CD14-positive monocyte (primary cell): ENCODE results near the gene EEPD1. TPM values are rescaled to one million over a fixed set of nuclear protein-coding genes. Genes with fewer than 3 reads are reported as not detected.

Source experiments
- DNase-seq, 3 donors: peaks; one replicate each; pipeline ENCODE4 v3.0.0-alpha.2; 2011 to 2022
- H2AFZ ChIP-seq: 2 replicates; pipeline ENCODE4 v1.6.0; 2012; ENCODE audit warnings: mild to moderate bottlenecking, low read depth, low read length, inconsistent platforms; ENCODE audit not compliant: insufficient read depth, poor library complexity, severe bottlenecking
- H3K27ac ChIP-seq, 2 donors: 1 replicate in 1 of 2; 2 replicates in 1 of 2; pipeline ENCODE4 v1.5.1; 2012 to 2013; ENCODE audit warnings: low read length in 2 of 2, control low read depth in 1 of 2, inconsistent platforms in 1 of 2, low read depth in 1 of 2, mild to moderate bottlenecking in 1 of 2
- H3K27me3 ChIP-seq, 2 donors: one replicate each; pipeline versions ENCODE4 v1.6.0 to v1.6.1; 2011 to 2013; ENCODE audit warnings: low read length in 2 of 2; ENCODE audit not compliant: control insufficient read depth in 2 of 2, insufficient read depth in 2 of 2
- H3K36me3 ChIP-seq, 2 donors: replicated peaks in 1 of 2; 1 replicate in 1 of 2; 2 replicates in 1 of 2; pipeline versions ENCODE4 v1.5.1 to v1.6.1; 2012 to 2013; ENCODE audit warnings: low read length in 2 of 2, control low read depth in 1 of 2, inconsistent platforms in 1 of 2, mild to moderate bottlenecking in 1 of 2; ENCODE audit not compliant: insufficient read depth in 2 of 2, control insufficient read depth in 1 of 2
- H3K4me1 ChIP-seq, 2 donors: 1 replicate in 1 of 2; 2 replicates in 1 of 2; pipeline versions ENCODE4 v1.5.1 to v1.6.1; 2012 to 2013; ENCODE audit warnings: low read length in 2 of 2, control low read depth in 1 of 2, inconsistent platforms in 1 of 2, mild to moderate bottlenecking in 1 of 2, moderate library complexity in 1 of 2; ENCODE audit not compliant: insufficient read depth in 2 of 2, control insufficient read depth in 1 of 2
- H3K4me2 ChIP-seq: replicated peaks from 2 replicates; pipeline ENCODE3; 2012; ENCODE audit warnings: low read length, moderate library complexity, mild to moderate bottlenecking; ENCODE audit not compliant: poor library complexity, severe bottlenecking; ENCODE audit errors: extremely low read depth
- H3K4me3 ChIP-seq, 3 experiments: fragments of 200-600 bp in 1 of 3; sonication (generic) in 1 of 3; replicated peaks in 1 of 3; 1 replicate in 2 of 3; 2 replicates in 1 of 3; pipeline ENCODE4 v1.5.1; 2011 to 2013; ENCODE audit warnings: low read length in 3 of 3, mild to moderate bottlenecking in 3 of 3, control low read depth in 2 of 3, low read depth in 2 of 3, inconsistent platforms in 1 of 3, moderate library complexity in 1 of 3
- H3K79me2 ChIP-seq: 2 replicates; pipeline ENCODE4 v1.6.0; 2012; ENCODE audit warnings: mild to moderate bottlenecking, control low read depth, inconsistent platforms, low read length, moderate library complexity; ENCODE audit not compliant: insufficient read depth
- H3K9ac ChIP-seq: 2 replicates; pipeline ENCODE4 v1.6.0; 2017; ENCODE audit warnings: low read length, mild to moderate bottlenecking; ENCODE audit not compliant: insufficient read depth, poor library complexity, severe bottlenecking
- H3K9me3 ChIP-seq, 2 donors: replicated peaks in 1 of 2; 1 replicate in 1 of 2; 2 replicates in 1 of 2; pipeline versions ENCODE4 v1.5.1 to v1.6.1; 2012 to 2013; ENCODE audit warnings: low read length in 2 of 2, control low read depth in 1 of 2; ENCODE audit not compliant: control insufficient read depth in 1 of 2, insufficient read depth in 1 of 2
- H4K20me1 ChIP-seq: 2 replicates; pipeline ENCODE4 v1.6.0; 2012; ENCODE audit warnings: mild to moderate bottlenecking, low read length, control low read depth, moderate library complexity; ENCODE audit not compliant: insufficient read depth
- H3K27ac Mint-ChIP-seq, 7 donors: one replicate each; pipeline ENCODE4 v1.8.0; 2020; ENCODE audit warnings: mild to moderate bottlenecking in 7 of 7, mixed read lengths in 7 of 7, moderate library complexity in 6 of 7, inconsistent platforms in 2 of 7
- H3K27me3 Mint-ChIP-seq, 3 donors: one replicate each; pipeline ENCODE4 v1.8.0; 2021 to 2022; ENCODE audit warnings: low read depth in 3 of 3, mild to moderate bottlenecking in 3 of 3, mixed read lengths in 3 of 3, moderate library complexity in 3 of 3, inconsistent platforms in 1 of 3
- H3K36me3 Mint-ChIP-seq, 2 donors: one replicate each; pipeline ENCODE4 v1.8.0; 2020; ENCODE audit warnings: mixed read lengths in 2 of 2, inconsistent platforms in 1 of 2, mild to moderate bottlenecking in 1 of 2
- H3K4me1 Mint-ChIP-seq: one replicate; pipeline ENCODE4 v1.8.0; 2020; ENCODE audit warnings: mild to moderate bottlenecking, mixed read lengths
- H3K4me3 Mint-ChIP-seq, 2 donors: one replicate each; pipeline ENCODE4 v1.8.0; 2020; ENCODE audit warnings: mild to moderate bottlenecking in 2 of 2, mixed read lengths in 2 of 2, moderate library complexity in 1 of 2
- H3K9me3 Mint-ChIP-seq, 7 donors: one replicate each; pipeline ENCODE4 v1.8.0; 2020 to 2022; ENCODE audit warnings: mixed read lengths in 7 of 7, mild to moderate bottlenecking in 6 of 7, moderate library complexity in 6 of 7, inconsistent platforms in 2 of 7
- CTCF ChIP-seq: fragments of 200-600 bp; IDR thresholded peaks from one replicate; pipeline ENCODE4 v1.8.0; 2022; ENCODE audit warnings: antibody characterized with exemption, mild to moderate bottlenecking
- WGBS: methylation state at CpG from one replicate; pipeline ENCODE4 v1.1.5; 2013; ENCODE audit warnings: missing lambda C conversion rate; ENCODE audit not compliant: insufficient coverage; 5-methylcytosine and 5-hydroxymethylcytosine counted together
- intact Hi-C, 2 donors: fragments of 100-400 bp; cut with micrococcal nuclease; formaldehyde crosslinking; loops; one replicate each; pipeline versions ENCODE4 v1.15.0 to v1.15.1; 2023
- polyA plus RNA-seq, 3 donors: library from polyadenylated mRNA; depleted of rRNA in 1 of 3; unstranded in 2 of 3; stranded (reverse) in 1 of 3; fragments of 300-500 nt in 2 of 3; fragments of >200 nt in 1 of 3; fragmentation: Illumina TruSeq in 2 of 3; gene quantifications; 1 replicate in 2 of 3; 2 replicates in 1 of 3; pipeline ENCODE4 v1.2.3, GENCODE V29; 2012 to 2021

Gene EEPD1
- polyA plus RNA-seq, 3 donors, result 8.6 to 14.4 (median 12.6) TPM

DNA sequence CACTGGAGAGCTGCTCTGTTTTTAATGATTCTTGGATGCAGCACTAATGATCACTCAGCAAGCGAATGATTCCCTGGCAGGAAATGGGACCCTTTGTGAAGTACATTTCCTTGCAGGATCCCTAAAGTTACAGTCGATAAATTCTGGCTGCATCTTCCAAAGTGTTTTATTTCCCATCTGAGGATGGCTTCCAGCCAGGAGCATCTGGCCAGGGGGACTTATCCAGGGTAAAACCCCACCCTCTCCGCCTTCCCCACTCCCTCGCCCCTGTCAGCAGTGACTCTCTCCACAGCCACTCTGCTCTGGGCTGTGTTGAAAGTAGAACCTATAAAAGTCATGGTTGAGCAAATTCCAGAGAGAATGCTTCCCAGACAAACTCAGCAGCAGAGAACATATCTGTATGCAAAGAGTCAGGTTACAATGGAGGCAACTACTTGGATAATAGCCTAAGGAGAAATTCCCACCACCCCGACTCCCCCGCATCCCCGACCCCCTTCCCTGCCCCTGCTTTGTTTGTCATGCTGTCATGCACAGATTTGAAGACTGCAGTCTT lies 125.6 kb downstream of the EEPD1 start:
- Histone ChIP-seq H3K9ac (no peak overlapping the region), H2AFZ (no peak overlapping the region), H3K27me3 (no peaks in the 10 kb centered on the region), H3K36me3 (no peaks in the 10 kb centered on the region), H4K20me1 (no peaks in the 10 kb centered on the region), H3K79me2 (no peaks in the 10 kb centered on the region), H3K9me3 (no peaks in the 10 kb centered on the region), H3K4me3 (no peak overlapping the region), H3K4me1 (peaks cover 43 to 54% of the 10 kb centered on the region in 2 donors), H3K27ac (no peak overlapping the region), H3K4me2 (no peak overlapping the region)
- H3K27me3 Mint-ChIP-seq, result peaks cover 0 to 5% (median 2%) of the 10 kb centered on the region in 3 donors
- DNase-seq, result no peak
- peaks cover 52% of the 10 kb centered on the region for H3K4me1 Mint-ChIP-seq
- peaks cover 15 to 25% of the 10 kb centered on the region in 2 donors for H3K36me3 Mint-ChIP-seq
- peak overlapping the region in 5 of 7 donors; percentile 8 to 58 (median 38) for H3K27ac Mint-ChIP-seq
- no peak overlapping the region for H3K4me3 Mint-ChIP-seq
- WGBS, result 100% methylated on average over 2 of the region's 7 CpGs
- no peak for TF ChIP-seq CTCF
- H3K9me3 Mint-ChIP-seq, result peaks cover 0 to 4% (median 0%) of the 10 kb centered on the region in 7 donors
- intact Hi-C loops, result no loop called here

- DNase-seq, result no peak
- H3K4me3 ChIP-seq, result no peak overlapping the region
- intact Hi-C loops, result no loop called here
- H3K4me2 ChIP-seq, result no peak overlapping the region
- no peak overlapping the region for H3K9ac ChIP-seq
- H3K36me3 ChIP-seq, result no peaks in the 10 kb centered on the region
- no peak for TF ChIP-seq CTCF
- peaks cover 0 to 4% (median 0%) of the 10 kb centered on the region in 7 donors for H3K9me3 Mint-ChIP-seq
- WGBS, result 94% methylated on average over 7 of the region's 9 CpGs
- H3K9me3 ChIP-seq, result no peaks in the 10 kb centered on the region
- no peaks in the 10 kb centered on the region for H4K20me1 ChIP-seq
- no peaks in the 10 kb centered on the region for H3K79me2 ChIP-seq
- peaks cover 15 to 25% of the 10 kb centered on the region in 2 donors for H3K36me3 Mint-ChIP-seq
- peaks cover 0 to 5% (median 2%) of the 10 kb centered on the region in 3 donors for H3K27me3 Mint-ChIP-seq
- H2AFZ ChIP-seq, result no peak overlapping the region
- H3K27ac Mint-ChIP-seq, result peak overlapping the region in 6 of 7 donors; percentile 38 to 94 (median 89)
- no peak overlapping the region for H3K4me3 Mint-ChIP-seq
- H3K27ac ChIP-seq, result no peak overlapping the region
- no peaks in the 10 kb centered on the region for H3K27me3 ChIP-seq
- H3K4me1 Mint-ChIP-seq, result peaks cover 54% of the 10 kb centered on the region
- H3K4me1 ChIP-seq, result peaks cover 47 to 56% of the 10 kb centered on the region in 2 donors
Observed at GRCh38 chr7:36279200-36279925, 126.3 kb downstream of the EEPD1 start.
